Measurements from ENCODE around the gene HK1.

Gene HK1

GRCh38 chr10:69418052-69418752 lies 139.9 kb downstream of the HK1 start:
- no peak for DNase-seq (ENCODE audit: low read depth, low spot score)

- DNase-seq (ENCODE audit: low read depth, low spot score), result no peak
These were observed 140.9 kb downstream of the HK1 start for GRCh38 chr10:69419096-69419743.

GRCh38 chr10:69419744-69420126 lies 141.4 kb downstream of the HK1 start:
- no peak for DNase-seq (ENCODE audit: low read depth, low spot score)

- DNase-seq (ENCODE audit: low read depth, low spot score), result no peak
These were observed 143.5 kb downstream of the HK1 start for GRCh38 chr10:69421611-69422308.

- DNase-seq (ENCODE audit: low read depth, low spot score), result no peak
These were observed 144.4 kb downstream of the HK1 start for GRCh38 chr10:69422676-69423075.

- DNase-seq (ENCODE audit: low read depth, low spot score), result no peak
These were observed 146.7 kb downstream of the HK1 start for GRCh38 chr10:69425041-69425440.

- no peak for DNase-seq (ENCODE audit: low read depth, low spot score)
These were observed 147.4 kb downstream of the HK1 start for GRCh38 chr10:69425511-69426298.

- no peak for DNase-seq (ENCODE audit: low read depth, low spot score)
These were observed 148.1 kb downstream of the HK1 start for GRCh38 chr10:69426376-69426727.

GRCh38 chr10:69428165-69428564 lies 149.9 kb downstream of the HK1 start:
- DNase-seq (ENCODE audit: low read depth, low spot score), result no peak

- no peak for DNase-seq (ENCODE audit: low read depth, low spot score)
These were observed 155.9 kb downstream of the HK1 start for GRCh38 chr10:69434169-69434568.

GRCh38 chr10:69434926-69435325 lies 156.6 kb downstream of the HK1 start:
- no peak for DNase-seq (ENCODE audit: low read depth, low spot score)

GRCh38 chr10:69435966-69436520 lies 157.7 kb downstream of the HK1 start:
- DNase-seq (ENCODE audit: low read depth, low spot score), result no peak

GRCh38 chr10:69437321-69438259 lies 159.3 kb downstream of the HK1 start:
- DNase-seq (ENCODE audit: low read depth, low spot score), result no peak

- no peak for DNase-seq (ENCODE audit: low read depth, low spot score)
These were observed 160.4 kb downstream of the HK1 start for GRCh38 chr10:69438536-69439349.

- DNase-seq (ENCODE audit: low read depth, low spot score), result no peak
These were observed 161.0 kb downstream of the HK1 start for GRCh38 chr10:69439350-69439739.

GRCh38 chr10:69439813-69440506 lies 161.7 kb downstream of the HK1 start:
- no peak for DNase-seq (ENCODE audit: low read depth, low spot score)

- DNase-seq (ENCODE audit: low read depth, low spot score), result no peak
These were observed 165.1 kb downstream of the HK1 start for GRCh38 chr10:69443354-69443753.

GRCh38 chr10:69445041-69445440 lies 166.7 kb downstream of the HK1 start:
- no peak for DNase-seq (ENCODE audit: low read depth, low spot score)

- DNase-seq (ENCODE audit: low read depth, low spot score), result no peak
These were observed 167.9 kb downstream of the HK1 start for GRCh38 chr10:69446229-69446628.
